ENCODE data around the gene APBB1IP.

The APBB1IP gene

GRCh38 chr10:26432938-26433337, 5.2 kb upstream of the APBB1IP start:
- DNase-seq (ENCODE audit: low read depth): peak; percentile 75
- TF ChIP-seq CTCF (conservative IDR thresholded peaks at IDR 0.05; ENCODE audit: control insufficient read depth, insufficient read depth, low read depth, low read length): no peak
- no peak overlapping the region for H3K4me3 ChIP-seq (ENCODE audit: control insufficient read depth, low read depth, low read length)

GRCh38 chr10:26435852-26436251, 2.3 kb upstream of the APBB1IP start:
- DNase-seq (ENCODE audit: low read depth): no peak
- no peak for TF ChIP-seq CTCF (conservative IDR thresholded peaks at IDR 0.05; ENCODE audit: control insufficient read depth, insufficient read depth, low read depth, low read length)
- no peak overlapping the region for H3K4me3 ChIP-seq (ENCODE audit: control insufficient read depth, low read depth, low read length)

GRCh38 chr10:26436848-26437247, 1.3 kb upstream of the APBB1IP start:
- TF ChIP-seq CTCF (conservative IDR thresholded peaks at IDR 0.05; ENCODE audit: control insufficient read depth, insufficient read depth, low read depth, low read length): no peak
- no peak for DNase-seq (ENCODE audit: low read depth)
- H3K4me3 ChIP-seq (ENCODE audit: control insufficient read depth, low read depth, low read length): no peak overlapping the region

- peak; percentile 25 for DNase-seq (ENCODE audit: low read depth)
- H3K4me3 ChIP-seq (ENCODE audit: control insufficient read depth, low read depth, low read length): peak overlapping the region; percentile 49
- no peak for TF ChIP-seq CTCF (conservative IDR thresholded peaks at IDR 0.05; ENCODE audit: control insufficient read depth, insufficient read depth, low read depth, low read length)
These were observed 597 bp downstream of the APBB1IP start for GRCh38 chr10:26438534-26439341.

GRCh38 chr10:26439406-26440087, 1.4 kb downstream of the APBB1IP start:
- DNase-seq (ENCODE audit: low read depth): peak; percentile 14
- H3K4me3 ChIP-seq (ENCODE audit: control insufficient read depth, low read depth, low read length): peak overlapping the region; percentile 49

GRCh38 chr10:26440088-26440470, 1.9 kb downstream of the APBB1IP start:
- H3K4me3 ChIP-seq (ENCODE audit: control insufficient read depth, low read depth, low read length): no peak overlapping the region
- DNase-seq (ENCODE audit: low read depth): no peak
- no peak for TF ChIP-seq CTCF (conservative IDR thresholded peaks at IDR 0.05; ENCODE audit: control insufficient read depth, insufficient read depth, low read depth, low read length)

More at GRCh38 chr10:26439406-26440087, 1.4 kb downstream of the APBB1IP start:
- TF ChIP-seq CTCF (conservative IDR thresholded peaks at IDR 0.05; ENCODE audit: control insufficient read depth, insufficient read depth, low read depth, low read length): no peak

Measured in fibroblast of mammary gland (primary cell).